GM23338 (cell line): ENCODE measurements around the gene YIPF2.

Source experiments
- CREB1 ChIP-seq: fragments of 250-450 bp; sonication (Bioruptor Pico); IDR thresholded peaks from 2 replicates; pipeline ENCODE4 v1.5.0; 2020; ENCODE audit warnings: low read depth, mild to moderate bottlenecking, moderate library complexity
- EZH2 ChIP-seq: fragments of 200-600 bp; sonication (generic); IDR thresholded peaks from one replicate; pipeline ENCODE4 v1.8.0; 2017; ENCODE audit warnings: antibody characterized with exemption, mild to moderate bottlenecking, low read depth; ENCODE audit not compliant: unreplicated experiment
- EZH2phosphoT487 ChIP-seq: fragments of 200-600 bp; sonication (generic); IDR thresholded peaks from one replicate; pipeline ENCODE4 v1.8.1; 2018; ENCODE audit warnings: antibody characterized with exemption; ENCODE audit not compliant: unreplicated experiment
- JUNB ChIP-seq: IDR thresholded peaks from one replicate; pipeline ENCODE4 v1.6.1; 2016; ENCODE audit warnings: antibody characterized with exemption; ENCODE audit not compliant: unreplicated experiment
- POLR2AphosphoS5 ChIP-seq: IDR thresholded peaks from 2 replicates; pipeline ENCODE4 v1.6.1; 2016; ENCODE audit warnings: antibody characterized with exemption, low read depth
- STAT1 ChIP-seq: IDR thresholded peaks from one replicate; pipeline ENCODE4 v1.6.1; 2016; ENCODE audit warnings: antibody characterized with exemption; ENCODE audit not compliant: unreplicated experiment
- ZNF114 ChIP-seq: fragments of 250-450 bp; sonication (Bioruptor Pico); IDR thresholded peaks from 2 replicates; pipeline ENCODE4 v1.5.0; 2020; ENCODE audit warnings: mild to moderate bottlenecking, moderate library complexity
- ZNF331 ChIP-seq: fragments of 250-450 bp; sonication (Bioruptor Pico); IDR thresholded peaks from 2 replicates; pipeline ENCODE4 v1.5.0; 2020; ENCODE audit warnings: low read depth, mild to moderate bottlenecking, moderate library complexity
- TF ChIP-seq, protein P1 (sequence below), 2 experiments: fragments of 200-600 bp in 1 of 2; sonication (generic) in 1 of 2; conservative IDR thresholded peaks; 2 replicates each; pipeline versions ENCODE4 v1.5.1 to v1.6.1; 2016 to 2017; ENCODE audit warnings: antibody characterized with exemption in 2 of 2, low read depth in 2 of 2, mild to moderate bottlenecking in 2 of 2, moderate library complexity in 1 of 2
- TF ChIP-seq, protein P2 (sequence below): IDR thresholded peaks from one replicate; pipeline ENCODE4 v1.6.1; 2018; ENCODE audit warnings: antibody characterized with exemption; ENCODE audit not compliant: unreplicated experiment
- TF ChIP-seq, protein P3 (sequence below): IDR thresholded peaks from 2 replicates; pipeline ENCODE4 v1.6.1; 2016; ENCODE audit warnings: antibody characterized with exemption
- TF ChIP-seq, protein P4 (sequence below): fragments of 250-450 bp; sonication (Bioruptor Pico); IDR thresholded peaks from 2 replicates; pipeline ENCODE4 v1.5.0; 2020; ENCODE audit warnings: mild to moderate bottlenecking, moderate library complexity

DNA sequence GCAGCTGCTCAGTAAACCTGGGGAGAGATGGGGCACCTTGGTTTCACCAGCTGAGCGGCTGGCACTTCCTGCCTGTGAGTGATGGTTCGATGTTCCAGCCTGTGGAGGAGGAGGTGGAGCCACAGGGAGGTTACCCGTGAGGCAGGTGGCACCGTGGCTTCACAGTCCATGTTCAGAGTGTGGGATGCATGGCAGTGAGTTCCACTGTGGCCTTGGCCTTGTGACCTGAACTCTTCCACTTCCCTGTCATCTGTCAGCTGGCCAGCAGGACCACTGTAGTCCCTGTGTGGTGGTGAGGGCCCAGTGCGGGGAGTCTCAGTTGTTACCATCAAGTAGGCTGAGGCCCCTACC is 49.3 kb upstream of the YIPF2 start:
- TF ChIP-seq POLR2AphosphoS5: no peak
- no peak for TF ChIP-seq CREB1 (CRISPR knock-in tag)
- TF ChIP-seq, protein P1, sequence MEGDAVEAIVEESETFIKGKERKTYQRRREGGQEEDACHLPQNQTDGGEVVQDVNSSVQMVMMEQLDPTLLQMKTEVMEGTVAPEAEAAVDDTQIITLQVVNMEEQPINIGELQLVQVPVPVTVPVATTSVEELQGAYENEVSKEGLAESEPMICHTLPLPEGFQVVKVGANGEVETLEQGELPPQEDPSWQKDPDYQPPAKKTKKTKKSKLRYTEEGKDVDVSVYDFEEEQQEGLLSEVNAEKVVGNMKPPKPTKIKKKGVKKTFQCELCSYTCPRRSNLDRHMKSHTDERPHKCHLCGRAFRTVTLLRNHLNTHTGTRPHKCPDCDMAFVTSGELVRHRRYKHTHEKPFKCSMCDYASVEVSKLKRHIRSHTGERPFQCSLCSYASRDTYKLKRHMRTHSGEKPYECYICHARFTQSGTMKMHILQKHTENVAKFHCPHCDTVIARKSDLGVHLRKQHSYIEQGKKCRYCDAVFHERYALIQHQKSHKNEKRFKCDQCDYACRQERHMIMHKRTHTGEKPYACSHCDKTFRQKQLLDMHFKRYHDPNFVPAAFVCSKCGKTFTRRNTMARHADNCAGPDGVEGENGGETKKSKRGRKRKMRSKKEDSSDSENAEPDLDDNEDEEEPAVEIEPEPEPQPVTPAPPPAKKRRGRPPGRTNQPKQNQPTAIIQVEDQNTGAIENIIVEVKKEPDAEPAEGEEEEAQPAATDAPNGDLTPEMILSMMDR (conservative IDR thresholded peaks at IDR 0.05; ENCODE audit: low read depth in 2 of 2): no peak
- TF ChIP-seq, protein P2, sequence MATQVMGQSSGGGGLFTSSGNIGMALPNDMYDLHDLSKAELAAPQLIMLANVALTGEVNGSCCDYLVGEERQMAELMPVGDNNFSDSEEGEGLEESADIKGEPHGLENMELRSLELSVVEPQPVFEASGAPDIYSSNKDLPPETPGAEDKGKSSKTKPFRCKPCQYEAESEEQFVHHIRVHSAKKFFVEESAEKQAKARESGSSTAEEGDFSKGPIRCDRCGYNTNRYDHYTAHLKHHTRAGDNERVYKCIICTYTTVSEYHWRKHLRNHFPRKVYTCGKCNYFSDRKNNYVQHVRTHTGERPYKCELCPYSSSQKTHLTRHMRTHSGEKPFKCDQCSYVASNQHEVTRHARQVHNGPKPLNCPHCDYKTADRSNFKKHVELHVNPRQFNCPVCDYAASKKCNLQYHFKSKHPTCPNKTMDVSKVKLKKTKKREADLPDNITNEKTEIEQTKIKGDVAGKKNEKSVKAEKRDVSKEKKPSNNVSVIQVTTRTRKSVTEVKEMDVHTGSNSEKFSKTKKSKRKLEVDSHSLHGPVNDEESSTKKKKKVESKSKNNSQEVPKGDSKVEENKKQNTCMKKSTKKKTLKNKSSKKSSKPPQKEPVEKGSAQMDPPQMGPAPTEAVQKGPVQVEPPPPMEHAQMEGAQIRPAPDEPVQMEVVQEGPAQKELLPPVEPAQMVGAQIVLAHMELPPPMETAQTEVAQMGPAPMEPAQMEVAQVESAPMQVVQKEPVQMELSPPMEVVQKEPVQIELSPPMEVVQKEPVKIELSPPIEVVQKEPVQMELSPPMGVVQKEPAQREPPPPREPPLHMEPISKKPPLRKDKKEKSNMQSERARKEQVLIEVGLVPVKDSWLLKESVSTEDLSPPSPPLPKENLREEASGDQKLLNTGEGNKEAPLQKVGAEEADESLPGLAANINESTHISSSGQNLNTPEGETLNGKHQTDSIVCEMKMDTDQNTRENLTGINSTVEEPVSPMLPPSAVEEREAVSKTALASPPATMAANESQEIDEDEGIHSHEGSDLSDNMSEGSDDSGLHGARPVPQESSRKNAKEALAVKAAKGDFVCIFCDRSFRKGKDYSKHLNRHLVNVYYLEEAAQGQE: no peak
- TF ChIP-seq EZH2: no peak
- no peak for TF ChIP-seq EZH2phosphoT487
- no peak for TF ChIP-seq JUNB
- TF ChIP-seq, protein P3, sequence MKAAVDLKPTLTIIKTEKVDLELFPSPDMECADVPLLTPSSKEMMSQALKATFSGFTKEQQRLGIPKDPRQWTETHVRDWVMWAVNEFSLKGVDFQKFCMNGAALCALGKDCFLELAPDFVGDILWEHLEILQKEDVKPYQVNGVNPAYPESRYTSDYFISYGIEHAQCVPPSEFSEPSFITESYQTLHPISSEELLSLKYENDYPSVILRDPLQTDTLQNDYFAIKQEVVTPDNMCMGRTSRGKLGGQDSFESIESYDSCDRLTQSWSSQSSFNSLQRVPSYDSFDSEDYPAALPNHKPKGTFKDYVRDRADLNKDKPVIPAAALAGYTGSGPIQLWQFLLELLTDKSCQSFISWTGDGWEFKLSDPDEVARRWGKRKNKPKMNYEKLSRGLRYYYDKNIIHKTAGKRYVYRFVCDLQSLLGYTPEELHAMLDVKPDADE: no peak
- TF ChIP-seq STAT1: no peak
- TF ChIP-seq, protein P4, sequence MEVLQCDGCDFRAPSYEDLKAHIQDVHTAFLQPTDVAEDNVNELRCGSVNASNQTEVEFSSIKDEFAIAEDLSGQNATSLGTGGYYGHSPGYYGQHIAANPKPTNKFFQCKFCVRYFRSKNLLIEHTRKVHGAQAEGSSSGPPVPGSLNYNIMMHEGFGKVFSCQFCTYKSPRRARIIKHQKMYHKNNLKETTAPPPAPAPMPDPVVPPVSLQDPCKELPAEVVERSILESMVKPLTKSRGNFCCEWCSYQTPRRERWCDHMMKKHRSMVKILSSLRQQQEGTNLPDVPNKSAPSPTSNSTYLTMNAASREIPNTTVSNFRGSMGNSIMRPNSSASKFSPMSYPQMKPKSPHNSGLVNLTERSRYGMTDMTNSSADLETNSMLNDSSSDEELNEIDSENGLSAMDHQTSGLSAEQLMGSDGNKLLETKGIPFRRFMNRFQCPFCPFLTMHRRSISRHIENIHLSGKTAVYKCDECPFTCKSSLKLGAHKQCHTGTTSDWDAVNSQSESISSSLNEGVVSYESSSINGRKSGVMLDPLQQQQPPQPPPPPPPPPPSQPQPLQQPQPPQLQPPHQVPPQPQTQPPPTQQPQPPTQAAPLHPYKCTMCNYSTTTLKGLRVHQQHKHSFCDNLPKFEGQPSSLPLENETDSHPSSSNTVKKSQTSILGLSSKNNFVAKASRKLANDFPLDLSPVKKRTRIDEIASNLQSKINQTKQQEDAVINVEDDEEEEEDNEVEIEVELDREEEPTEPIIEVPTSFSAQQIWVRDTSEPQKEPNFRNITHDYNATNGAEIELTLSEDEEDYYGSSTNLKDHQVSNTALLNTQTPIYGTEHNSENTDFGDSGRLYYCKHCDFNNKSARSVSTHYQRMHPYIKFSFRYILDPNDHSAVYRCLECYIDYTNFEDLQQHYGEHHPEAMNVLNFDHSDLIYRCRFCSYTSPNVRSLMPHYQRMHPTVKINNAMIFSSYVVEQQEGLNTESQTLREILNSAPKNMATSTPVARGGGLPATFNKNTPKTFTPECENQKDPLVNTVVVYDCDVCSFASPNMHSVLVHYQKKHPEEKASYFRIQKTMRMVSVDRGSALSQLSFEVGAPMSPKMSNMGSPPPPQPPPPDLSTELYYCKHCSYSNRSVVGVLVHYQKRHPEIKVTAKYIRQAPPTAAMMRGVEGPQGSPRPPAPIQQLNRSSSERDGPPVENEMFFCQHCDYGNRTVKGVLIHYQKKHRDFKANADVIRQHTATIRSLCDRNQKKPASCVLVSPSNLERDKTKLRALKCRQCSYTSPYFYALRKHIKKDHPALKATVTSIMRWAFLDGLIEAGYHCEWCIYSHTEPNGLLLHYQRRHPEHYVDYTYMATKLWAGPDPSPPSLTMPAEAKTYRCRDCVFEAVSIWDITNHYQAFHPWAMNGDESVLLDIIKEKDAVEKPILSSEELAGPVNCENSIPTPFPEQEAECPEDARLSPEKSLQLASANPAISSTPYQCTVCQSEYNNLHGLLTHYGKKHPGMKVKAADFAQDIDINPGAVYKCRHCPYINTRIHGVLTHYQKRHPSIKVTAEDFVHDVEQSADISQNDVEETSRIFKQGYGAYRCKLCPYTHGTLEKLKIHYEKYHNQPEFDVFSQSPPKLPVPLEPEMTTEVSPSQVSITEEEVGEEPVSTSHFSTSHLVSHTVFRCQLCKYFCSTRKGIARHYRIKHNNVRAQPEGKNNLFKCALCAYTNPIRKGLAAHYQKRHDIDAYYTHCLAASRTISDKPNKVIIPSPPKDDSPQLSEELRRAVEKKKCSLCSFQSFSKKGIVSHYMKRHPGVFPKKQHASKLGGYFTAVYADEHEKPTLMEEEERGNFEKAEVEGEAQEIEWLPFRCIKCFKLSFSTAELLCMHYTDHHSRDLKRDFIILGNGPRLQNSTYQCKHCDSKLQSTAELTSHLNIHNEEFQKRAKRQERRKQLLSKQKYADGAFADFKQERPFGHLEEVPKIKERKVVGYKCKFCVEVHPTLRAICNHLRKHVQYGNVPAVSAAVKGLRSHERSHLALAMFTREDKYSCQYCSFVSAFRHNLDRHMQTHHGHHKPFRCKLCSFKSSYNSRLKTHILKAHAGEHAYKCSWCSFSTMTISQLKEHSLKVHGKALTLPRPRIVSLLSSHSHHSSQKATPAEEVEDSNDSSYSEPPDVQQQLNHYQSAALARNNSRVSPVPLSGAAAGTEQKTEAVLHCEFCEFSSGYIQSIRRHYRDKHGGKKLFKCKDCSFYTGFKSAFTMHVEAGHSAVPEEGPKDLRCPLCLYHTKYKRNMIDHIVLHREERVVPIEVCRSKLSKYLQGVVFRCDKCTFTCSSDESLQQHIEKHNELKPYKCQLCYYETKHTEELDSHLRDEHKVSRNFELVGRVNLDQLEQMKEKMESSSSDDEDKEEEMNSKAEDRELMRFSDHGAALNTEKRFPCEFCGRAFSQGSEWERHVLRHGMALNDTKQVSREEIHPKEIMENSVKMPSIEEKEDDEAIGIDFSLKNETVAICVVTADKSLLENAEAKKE (CRISPR knock-in tag): no peak
- no peak for TF ChIP-seq ZNF114 (CRISPR knock-in tag)
- no peak for TF ChIP-seq ZNF331 (CRISPR knock-in tag)
